GM12891 (cell line): ENCODE data around the gene PTPRD.

Source experiments
- POLR2A ChIP-seq: IDR thresholded peaks from 2 replicates; pipeline ENCODE4 v1.6.1; 2011; ENCODE audit warnings: low read depth, low read length, control low read depth
- POLR2AphosphoS5 ChIP-seq: IDR thresholded peaks from 2 replicates; pipeline ENCODE4 v1.6.1; 2011; ENCODE audit warnings: low read depth, low read length, control low read depth
- SPI1 ChIP-seq: IDR thresholded peaks from 2 replicates; pipeline ENCODE4 v1.6.1; 2011; ENCODE audit warnings: low read depth, low read length, control low read depth
- TAF1 ChIP-seq: IDR thresholded peaks from 2 replicates; pipeline ENCODE4 v1.6.1; 2011; ENCODE audit warnings: low read depth, low read length, control low read depth

DNA sequence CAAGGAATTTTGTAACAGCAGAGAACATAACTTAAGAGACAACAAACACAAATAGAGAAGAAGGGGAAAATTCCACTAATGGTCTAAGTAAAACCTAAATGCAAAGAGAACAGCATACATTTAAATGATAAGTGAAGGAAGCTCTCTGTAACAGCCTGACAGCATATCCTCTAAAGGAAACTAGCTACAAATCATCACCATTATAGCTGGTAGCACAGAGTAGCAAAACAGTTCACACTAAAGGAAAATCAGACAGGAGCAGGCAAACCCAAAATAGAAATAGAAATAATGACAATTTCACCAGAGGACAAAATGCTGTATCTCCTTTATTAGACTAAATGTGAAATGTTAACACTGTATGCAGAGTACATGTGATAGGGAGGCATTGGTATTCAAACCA, 532.8 kb downstream of the PTPRD start:
- no peak for TF ChIP-seq TAF1
- TF ChIP-seq POLR2A, result no peak
- no peak for TF ChIP-seq POLR2AphosphoS5
- TF ChIP-seq SPI1, result no peak
